ENCODE data around the gene SGCB.
A peak's percentile ranks its signal among the peaks of the same experiment; 100 is the strongest.
"Not testable (repeated sequence)": the region's sequence is repeated elsewhere in the genome, so short reads cannot be mapped to it uniquely, and the experiment has no call there.

Gene SGCB, protein sequence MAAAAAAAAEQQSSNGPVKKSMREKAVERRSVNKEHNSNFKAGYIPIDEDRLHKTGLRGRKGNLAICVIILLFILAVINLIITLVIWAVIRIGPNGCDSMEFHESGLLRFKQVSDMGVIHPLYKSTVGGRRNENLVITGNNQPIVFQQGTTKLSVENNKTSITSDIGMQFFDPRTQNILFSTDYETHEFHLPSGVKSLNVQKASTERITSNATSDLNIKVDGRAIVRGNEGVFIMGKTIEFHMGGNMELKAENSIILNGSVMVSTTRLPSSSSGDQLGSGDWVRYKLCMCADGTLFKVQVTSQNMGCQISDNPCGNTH

DNA sequence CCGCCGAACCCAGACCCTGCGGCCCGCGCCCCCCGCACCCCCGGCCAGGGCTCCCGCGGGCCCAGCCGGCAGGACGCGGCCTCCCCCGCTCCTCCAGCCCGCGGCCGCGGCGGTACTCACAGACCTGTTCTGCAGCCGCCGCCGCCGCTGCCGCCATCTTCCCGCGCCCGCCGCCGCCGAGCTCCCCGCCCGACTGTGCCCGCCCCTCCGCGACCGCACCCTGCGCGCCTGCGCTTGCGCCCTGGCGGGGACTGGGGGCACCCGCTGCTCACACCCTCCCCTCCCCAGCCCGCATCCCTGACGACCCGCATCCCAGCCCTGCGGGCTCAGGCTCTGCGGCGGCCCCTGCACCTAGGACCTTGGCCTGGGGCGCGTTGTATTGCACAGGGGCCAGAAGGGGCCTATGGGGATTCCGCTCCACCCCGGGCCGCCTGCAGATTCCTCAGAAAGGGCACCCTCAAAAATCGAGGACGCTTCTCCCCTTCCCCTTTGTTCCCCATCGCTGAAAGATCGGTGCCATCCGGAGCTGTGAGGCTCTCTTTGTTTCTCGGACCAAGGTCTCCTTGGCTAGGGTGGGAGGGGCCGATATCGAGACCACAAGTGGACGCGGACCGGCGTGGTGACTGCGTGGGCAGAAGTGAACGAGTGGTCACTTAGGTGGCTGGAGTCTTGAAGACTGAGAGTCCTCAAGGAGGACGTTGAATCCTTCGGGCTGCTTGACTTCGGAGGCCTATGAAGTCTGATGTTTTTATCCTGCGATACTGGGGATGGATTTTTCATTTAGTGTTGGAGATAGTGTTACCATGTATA is at the start of gene SGCB:
TSS of gene SGCB (minus strand) at position 197 of the 810 bp plus-strand sequence. CDS start at position 157, 40 bp downstream.
- peak; percentile 68 for DNase-seq

DNA sequence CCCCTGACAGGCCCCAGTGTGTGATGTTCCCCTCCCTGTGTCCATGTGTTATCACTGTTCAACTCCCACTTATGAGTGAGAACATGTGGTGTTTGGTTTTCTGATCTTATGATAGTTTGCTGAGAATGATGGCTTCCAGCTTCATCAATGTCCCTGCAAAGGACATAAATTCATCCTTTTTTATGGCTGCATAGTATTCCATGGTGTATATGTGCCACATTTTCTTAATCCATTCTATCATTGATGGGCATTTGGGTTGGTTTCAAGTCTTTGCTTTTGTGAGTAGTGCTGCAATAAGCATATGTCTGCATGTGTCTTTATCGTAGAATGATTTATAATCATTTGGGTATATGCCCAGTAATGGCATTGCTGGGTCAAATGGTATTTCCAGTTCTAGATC is 48.3 kb upstream of the SGCB start:
- not testable (repeated sequence) for DNase-seq

DNA sequence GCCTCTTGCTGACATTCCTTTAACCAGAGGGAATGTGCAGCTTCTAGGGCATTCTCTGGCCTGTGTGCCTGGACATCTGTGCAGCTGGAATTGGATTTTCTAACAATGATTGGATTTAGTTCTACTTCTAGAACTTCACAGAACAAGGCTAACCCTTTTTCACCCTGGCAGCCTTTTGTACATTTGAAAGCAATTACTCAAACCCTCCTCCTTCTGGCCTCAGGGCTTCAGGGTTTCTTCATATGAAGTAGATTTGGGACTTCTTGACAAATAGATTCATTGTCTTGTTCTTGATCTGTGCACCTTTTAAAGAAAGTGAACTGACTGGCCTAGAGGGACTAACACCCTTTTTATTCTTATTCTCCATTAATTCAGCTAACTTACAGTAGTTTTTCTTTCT is 43.1 kb upstream of the SGCB start:
- DNase-seq = no peak

DNA sequence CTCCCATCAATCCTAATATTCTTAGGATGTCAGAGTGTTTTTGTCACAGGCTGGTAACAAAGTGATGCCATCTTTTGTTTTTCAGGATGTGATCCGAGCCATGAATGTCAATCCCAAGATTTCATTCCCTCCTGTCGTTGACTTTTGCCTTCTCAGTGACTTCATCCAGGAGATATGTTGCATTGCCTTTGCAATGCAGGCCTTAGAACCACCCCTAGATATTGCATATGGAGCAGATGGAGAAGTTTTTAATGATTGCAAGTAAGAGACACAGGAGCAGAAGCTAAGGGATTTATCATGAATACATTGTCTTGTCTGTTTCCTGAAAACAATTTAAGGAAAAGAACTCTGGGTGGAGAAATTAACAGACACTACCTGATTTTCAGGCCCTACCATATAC is 41.6 kb upstream of the SGCB start:
- DNase-seq = no peak

DNA sequence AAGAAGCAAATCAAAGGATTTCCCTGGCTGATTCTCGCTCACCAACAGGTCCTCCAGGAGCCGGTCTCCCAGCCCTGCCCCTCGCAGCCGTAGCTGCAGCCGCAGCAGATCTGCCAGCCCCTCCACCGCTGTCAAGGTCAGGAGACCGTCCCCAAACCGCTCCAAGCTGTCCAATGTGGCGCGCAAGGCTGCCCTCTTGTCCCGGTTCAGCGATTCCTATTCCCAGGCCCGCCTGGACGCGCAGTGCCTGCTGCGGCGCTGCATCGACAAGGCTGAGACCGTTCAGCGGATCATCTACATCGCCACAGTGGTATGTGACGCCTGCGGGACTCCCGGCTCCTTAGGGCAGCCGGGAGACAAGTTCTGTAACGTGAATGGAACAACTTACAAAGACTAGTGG is 38.6 kb upstream of the SGCB start:
- no peak for DNase-seq

DNA sequence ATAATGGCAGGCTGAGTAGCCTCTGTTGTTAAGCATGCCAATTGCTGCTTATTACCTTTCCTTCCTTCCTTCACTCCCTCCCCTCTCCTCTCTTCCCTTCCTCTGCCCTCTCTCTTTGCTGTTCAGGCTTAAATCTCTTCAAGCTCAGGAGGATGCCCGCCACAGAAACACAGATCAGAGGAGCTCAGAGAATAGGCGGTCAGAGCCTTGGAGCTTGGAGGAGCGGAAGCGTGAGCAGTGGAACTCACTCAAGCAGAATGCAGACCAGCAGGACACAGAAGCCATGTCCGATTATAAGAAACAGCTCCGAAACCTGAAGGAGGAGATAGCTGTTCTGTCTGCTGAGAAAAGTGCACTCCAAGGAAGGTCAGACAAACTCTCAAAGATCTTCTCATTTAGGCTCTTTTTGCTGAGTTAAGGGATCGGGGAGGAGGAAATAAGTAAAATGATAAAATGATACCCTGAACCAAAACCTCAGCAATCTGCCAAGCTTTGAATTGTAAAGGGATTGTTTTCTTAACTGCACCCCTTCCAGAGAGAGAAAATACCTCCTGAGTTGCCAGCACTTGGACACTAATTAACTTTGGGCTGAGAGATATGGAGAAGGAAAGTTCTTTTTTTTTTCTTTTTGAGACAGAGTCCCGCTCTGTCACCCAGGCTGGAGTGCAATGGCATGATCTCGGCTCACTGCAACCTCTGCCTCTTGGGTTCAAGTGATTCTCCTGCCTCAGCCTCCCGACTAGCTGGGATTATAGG is 33.9 kb upstream of the SGCB start:
- no peak for DNase-seq

DNA sequence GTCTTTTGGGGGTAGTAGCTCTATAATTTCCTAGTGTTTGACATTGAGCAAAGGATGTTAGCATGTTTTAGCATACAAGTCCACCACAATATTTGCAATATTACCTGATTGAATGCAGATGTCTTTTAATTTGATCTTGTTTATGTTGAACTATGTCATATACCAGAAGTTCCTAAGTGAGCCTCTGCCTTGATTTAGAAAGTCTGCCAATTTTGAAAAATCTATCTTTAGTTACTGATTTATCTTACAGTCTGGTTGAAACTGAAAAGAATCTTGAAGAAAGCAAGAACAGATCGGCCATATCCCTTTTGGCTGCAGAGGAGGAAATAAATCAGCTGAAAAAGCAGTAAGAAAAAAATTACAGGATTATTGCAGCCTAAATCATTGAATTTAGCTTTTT is 31.5 kb upstream of the SGCB start:
- DNase-seq = no peak

DNA sequence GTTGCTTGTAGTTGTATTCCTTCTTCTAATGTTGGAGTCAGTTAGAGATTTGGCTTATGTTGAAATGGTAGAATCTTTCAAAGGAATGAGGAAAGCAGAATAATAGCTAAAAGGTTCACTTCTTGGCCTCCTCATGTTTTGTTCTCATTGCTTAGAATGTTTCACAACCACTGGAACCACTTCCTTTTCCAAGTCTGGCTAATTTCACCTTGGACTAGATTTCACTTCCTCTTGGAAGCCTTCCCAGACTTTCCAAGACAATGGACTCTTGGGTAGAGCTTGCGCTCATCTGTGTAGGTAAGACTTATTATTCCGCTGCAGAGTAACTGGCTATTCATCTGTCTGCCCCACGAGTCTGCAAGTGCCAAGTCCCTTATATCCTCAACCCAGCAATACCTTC is 21.3 kb upstream of the SGCB start:
- no peak for DNase-seq

DNA sequence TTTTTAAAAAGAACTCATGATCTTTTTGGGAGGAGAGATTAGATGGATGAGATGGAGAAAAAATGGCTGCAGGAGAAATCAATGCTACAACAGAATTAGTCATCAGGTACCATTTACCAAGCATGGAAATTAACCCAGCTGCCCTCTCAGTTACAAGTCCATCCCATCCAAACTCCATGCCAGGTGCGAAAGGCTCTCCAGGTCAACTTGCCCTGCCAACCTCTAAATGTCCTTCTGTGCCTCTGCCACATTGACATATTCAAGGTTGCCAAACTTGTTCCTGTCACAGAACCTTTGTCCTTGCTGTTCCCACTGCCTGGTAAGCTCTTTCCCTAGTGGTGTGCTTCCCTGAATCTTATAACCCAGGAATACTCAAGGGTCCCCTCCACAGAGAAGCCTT is 20.2 kb upstream of the SGCB start:
- no peak for DNase-seq

DNA sequence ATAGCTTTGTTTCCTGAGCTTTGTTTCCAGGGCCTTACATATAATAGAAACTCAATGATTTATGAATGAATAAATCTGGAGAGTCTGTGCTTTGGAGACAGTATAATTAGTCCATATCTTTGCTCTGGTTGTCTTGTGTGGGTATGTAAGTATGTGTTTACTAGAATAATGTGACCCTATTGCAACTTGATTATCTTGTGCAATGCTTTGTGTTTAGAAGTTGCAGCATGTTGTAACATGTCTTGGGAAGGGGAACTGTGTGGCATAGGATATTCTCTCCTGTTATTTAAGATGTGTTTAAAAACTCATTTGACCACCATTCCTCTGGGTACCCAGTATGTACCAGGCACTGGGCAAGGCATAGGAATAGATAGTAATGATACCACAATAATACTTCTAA is 19.1 kb upstream of the SGCB start:
- DNase-seq = no peak

DNA sequence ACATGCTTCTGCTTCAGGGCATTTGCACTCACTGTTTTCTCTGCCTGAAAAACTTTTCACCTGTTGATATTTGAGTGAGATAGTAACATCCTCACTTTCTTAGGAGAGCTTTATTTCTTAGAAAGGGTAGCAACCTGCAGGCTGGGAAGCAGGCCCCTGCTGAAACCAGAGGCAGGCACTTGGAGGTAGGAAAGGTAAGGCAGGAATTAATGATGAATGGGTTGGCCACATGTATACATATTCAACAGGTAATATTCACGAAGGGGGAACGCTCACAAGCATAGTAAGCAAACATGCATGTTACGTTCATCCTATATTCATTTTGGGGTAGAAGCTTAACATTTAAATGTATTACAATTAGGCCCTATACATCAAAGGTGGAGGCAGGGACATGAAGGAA is 16.2 kb upstream of the SGCB start:
- no peak for DNase-seq

DNA sequence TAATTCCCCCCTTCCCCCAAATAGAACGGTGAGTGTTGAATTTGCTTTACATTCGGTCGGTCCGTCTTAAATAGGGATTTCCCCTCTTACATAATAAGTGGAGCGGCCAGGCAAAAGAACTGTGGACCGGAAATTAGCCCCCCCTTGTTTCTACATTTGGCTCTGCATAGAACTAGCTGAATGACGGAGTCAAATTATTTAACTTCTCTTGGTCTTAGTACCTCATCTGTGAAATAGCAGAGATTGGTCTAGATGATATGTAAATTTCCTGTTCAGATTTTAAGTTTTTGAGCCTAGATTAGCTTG is 14.3 kb upstream of the SGCB start:
- no peak for DNase-seq

DNA sequence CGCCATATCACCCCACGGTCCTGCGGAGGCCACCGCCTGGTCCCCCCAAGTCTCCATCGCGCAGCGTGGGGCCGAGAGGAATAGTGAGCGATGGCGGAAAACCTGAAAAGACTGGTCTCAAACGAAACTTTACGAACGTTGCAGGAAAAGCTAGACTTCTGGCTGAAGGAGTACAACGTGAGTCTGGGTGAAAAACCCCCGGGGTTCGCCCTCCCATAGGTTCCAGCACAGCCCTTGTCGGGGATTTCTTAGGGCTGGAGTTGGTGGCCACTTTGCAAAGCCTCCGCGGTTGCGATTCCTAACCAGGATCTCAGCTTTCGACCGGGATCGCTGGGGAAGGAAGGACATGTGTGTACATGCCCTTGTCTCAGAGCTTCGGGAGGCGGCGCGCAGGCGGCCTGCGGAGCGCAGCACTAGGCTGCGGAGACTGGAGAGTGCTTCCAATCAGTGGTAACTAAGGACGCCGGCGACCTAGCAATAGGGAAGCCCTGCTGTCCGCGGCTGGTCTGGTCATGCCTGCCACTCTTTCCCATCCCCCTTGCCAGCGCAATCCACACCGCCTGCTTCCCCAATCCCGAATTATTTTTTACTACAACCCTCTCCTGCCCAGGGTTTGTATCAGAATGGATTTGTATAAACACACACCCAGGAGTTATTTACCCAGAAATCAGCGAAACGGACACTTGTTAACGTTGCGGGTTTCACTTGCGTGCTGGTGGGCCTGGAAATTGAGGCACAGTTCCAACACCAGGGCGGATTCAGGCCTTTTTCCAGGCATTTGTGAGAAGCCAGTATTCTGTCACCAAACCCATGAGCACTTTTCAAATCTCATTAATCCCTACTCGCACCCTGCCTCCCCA is 13.7 kb upstream of the SGCB start:
- no peak for DNase-seq

DNA sequence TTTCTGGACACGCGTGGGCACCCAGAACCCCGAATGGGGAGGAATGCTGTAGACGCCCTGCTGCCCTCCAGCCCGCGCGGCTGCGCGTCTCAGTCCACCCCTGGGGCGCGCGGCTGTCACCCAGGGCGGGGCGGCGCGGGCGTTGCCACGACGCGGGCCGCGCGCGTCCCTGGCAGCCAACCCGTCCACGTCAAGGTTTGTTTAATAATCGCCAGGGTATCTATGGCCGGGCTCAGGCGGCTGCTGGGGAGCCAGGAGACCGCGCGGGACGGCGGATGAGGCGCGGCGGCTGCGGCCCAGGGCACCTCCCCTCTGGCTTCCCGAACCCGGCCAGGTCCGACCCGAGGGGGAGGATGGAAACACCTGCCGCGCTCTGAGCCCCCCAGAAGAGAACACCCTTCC is 13.1 kb upstream of the SGCB start, which contains the start of gene SPATA18:
TSS of gene SPATA18 (plus strand) at position 92 of the 402 bp plus-strand sequence. CDS start 401 bp downstream, outside the sequence.
- DNase-seq = no peak

DNA sequence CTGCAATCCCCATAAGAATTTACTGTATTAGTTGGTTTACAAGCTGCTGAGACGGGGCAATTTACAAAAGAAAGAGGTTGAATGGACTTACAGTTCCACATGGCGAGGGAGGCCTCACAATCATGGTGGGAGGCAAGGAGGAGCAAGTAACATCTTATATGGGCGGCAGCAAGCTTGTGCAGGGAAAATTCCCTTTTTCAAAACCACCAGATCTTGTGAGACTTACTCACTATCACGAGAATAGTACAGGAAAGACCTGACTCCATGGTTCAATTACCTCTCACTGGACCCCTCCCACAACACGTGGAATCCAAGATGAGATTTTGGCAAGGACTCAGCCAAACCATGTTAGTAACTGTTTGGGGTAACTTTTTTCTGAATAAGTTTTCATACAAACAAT is 11.2 kb upstream of the SGCB start:
- no peak for DNase-seq

DNA sequence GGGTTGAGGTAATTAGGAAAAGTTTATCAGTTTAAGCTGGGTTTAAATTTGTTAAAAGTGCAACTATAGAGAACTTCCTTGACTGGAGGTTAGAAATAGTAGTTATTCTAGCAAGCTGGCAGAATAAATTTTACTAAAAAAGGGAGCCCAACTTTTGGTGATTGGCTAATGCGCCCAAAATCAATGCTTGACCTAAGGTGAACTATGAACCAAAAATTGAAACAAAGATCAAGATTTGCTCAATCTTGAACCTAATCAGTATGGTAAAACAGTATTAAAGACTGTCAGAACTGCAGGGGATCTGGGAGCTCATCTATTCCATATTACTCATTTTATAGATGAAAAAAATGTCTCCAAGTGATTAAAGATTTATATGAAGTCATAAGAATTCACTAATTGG is 6.9 kb upstream of the SGCB start:
- no peak for DNase-seq

DNA sequence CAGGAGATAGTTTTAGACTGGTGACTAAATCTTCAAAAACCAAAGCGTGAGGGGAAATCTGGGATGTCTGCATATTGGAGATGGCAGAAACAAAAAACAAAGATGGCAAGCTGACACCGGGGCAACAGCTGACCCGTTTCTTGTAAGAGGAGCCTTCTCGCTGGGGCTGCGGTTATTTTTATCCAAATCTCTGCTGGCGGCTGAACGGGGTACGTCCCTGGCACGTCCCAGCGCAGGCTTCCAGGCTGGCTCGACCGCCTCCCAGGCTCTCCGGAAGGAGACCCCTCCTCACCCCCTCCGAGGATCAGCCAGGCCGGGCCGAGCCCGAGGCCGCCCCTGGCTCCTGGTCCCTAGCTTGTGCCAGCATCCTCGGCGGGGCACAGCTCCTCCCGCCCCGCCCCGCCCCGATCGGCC is 403 bp downstream of the SGCB start:
- DNase-seq = peak; percentile 1

DNA sequence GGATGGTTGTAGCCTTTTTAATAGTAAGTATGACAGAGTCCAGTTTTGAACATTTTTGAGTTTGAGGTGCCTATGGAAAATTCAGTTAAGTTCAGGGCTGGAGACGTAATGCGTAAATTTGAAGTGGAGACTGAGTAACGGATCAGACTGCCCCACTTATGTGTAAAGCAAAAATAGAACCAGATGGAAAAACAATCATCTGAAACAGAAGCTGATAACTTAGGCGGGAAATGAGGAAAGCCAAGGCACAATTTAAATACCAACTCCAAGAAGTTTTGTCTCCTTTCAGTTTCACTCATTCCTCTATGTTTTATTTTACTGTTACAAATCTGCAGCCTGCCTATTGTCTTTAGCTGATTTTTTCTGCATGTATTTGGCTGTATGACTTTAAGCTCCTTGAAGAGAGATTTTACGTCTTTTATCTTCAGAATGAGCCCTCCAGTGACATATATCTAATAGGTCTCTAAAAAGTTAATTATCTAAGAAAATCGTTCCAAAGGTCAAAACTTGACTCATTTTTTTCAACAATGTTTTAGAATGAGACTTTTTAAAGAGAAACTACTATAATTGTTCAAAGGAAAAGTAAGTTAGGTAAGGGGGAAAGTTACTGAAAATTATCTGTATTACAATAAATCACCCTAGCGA is 1.1 kb downstream of the SGCB start:
- DNase-seq = no peak

DNA sequence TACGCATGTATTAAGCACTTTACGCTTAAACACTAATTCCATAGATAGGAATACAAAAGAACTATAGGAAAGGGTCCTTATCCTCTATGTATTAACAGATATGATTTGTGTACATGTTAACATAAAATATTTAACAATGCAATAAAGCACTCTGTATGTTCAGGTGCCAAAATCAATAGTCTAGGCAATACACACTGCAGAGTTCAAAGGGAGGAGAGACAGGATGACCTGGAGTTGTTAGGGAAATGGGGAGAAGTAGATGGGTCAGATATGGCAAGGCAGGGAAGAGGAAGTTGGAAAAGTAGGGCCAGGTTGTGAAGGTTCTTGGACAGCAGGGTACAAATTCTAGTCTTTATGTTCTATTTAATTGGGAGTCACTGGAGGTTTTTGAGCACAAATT is 2.9 kb downstream of the SGCB start:
- no peak for DNase-seq

DNA sequence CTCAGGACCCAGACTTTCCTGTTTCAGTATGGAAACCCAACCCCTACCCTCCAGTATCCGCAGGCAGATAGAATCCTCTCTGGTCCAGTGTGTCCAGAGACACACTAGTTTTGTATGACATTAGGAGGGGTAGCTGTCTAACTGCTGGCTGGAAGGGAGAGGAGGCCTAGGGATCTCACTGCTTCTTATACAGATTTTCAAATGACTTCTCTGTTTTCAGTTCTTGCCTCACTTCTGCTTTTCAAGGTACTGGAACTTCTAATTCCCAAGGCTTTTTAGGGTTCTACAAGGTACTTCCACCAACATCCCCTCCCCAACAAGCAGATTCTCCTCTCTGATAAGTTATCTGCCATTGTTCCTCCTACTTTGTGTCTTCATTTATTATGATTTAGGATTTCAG is 6.1 kb downstream of the SGCB start:
- DNase-seq = no peak

DNA sequence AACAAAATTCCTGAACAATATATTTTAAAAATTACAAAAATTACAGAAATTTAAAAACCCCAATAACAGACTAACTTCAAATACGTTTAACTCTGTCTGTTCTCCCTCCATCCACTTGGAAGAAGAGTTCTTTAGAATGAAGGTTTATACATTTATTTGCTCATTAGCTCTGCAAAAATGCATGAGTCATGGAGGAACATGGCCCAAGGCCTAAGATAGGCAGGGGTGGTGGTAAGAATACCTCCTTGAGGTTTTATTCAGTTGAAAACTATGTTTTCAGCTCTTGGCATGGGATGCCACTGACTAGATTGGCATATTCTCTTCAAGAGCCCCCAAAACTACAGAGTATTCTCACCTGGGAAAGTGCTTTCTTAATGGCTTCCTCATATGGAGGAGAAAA is 9.1 kb downstream of the SGCB start:
- no peak for DNase-seq

DNA sequence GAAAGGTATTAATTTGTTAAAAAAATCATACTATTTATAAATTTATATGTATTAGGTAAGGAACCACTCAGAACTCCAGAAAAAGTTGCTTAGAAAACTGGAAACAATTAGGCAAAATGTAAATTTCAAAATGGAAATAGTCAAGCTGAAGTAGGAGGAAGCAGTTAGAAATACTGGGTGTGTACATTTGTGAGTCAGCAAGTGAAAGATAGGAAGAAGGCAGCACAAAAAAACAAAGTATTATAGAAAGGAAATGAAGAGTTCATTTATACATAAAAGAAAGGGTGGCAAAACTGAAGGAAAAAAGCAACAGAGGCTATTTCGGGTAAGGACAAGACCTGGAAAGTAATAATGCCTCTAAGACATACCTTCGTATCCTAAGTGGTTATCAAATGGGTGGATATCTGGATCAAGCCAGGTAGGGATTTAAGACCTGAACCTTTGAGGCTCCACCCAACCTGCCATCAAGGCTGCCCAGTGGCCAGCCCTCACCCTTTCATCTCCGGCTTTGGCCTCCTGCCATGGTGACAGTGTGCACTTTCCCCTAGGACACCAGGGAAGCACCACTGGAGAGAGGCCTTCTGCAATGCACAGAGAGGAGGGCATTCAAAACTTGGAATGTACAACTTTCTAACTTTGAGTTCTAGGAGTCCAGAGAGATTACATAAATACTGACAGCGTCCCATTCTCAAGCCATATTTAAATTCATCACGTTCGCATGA is 18.0 kb downstream of the SGCB start, which contains the start of gene LRRC66:
TSS of gene LRRC66 (minus strand) at position 428 of the 722 bp plus-strand sequence. CDS start 2,750 bp downstream, outside the sequence.
- peak; percentile 2 for DNase-seq
